B cell (primary cell): ENCODE measurements around the gene XRCC4. TPM values are rescaled to one million over a fixed set of nuclear protein-coding genes. Genes with fewer than 3 reads are reported as not detected.

Source experiments
- ATAC-seq: fragments of 200-7000 bp; cut with Tn5 transposase; one replicate; pipeline ENCODE4 v1.10.0; 2021; ENCODE audit warnings: low read depth, mild to moderate bottlenecking, moderate number of reproducible peaks, moderate library complexity
- CTCF ChIA-PET: fragments of 350-600 bp; sonication (Branson Sonifier 250); formaldehyde crosslinking; loops from one replicate; lab custom pipeline; 2021; ENCODE audit warnings: antibody characterized with exemption, inconsistent platforms; lab: Charles Lee
- POLR2A ChIA-PET: fragments of 350-600 bp; sonication (Branson Sonifier 250); formaldehyde crosslinking; loops from one replicate; lab custom pipeline; 2021; ENCODE audit warnings: antibody characterized with exemption; lab: Charles Lee
- DNase-seq: peaks from one replicate; pipeline ENCODE4 v3.0.0; 2013
- H2AFZ ChIP-seq: 2 replicates; pipeline ENCODE4 v1.6.1; 2012; ENCODE audit warnings: mild to moderate bottlenecking, low read depth, low read length; ENCODE audit not compliant: insufficient read depth, poor library complexity, severe bottlenecking
- H3K27ac ChIP-seq, 2 donors: 1 replicate in 1 of 2; 2 replicates in 1 of 2; pipeline ENCODE4 v1.5.1; 2012 to 2013; ENCODE audit warnings: low read length in 2 of 2, mild to moderate bottlenecking in 2 of 2, moderate library complexity in 1 of 2
- H3K27me3 ChIP-seq, 4 experiments: fragments of 200-600 bp in 1 of 4; sonication (generic) in 1 of 4; replicated peaks in 1 of 4; 1 replicate in 2 of 4; 2 replicates in 2 of 4; pipeline versions ENCODE4 v1.6.1 to v1.7.0; 2013 to 2016; ENCODE audit warnings: low read length in 3 of 4, mild to moderate bottlenecking in 2 of 4, mixed read lengths in 1 of 4, moderate library complexity in 1 of 4; ENCODE audit not compliant: insufficient read depth in 4 of 4, control insufficient read depth in 3 of 4; ENCODE audit errors: control extremely low read depth in 1 of 4
- H3K36me3 ChIP-seq, 2 experiments: replicated peaks in 1 of 2; 1 replicate in 1 of 2; 2 replicates in 1 of 2; pipeline versions ENCODE4 v1.6.1 to v1.7.1; 2013; ENCODE audit warnings: low read length in 1 of 2; ENCODE audit not compliant: insufficient read depth in 2 of 2, control insufficient read depth in 1 of 2; ENCODE audit errors: control extremely low read depth in 1 of 2, extremely low read depth in 1 of 2
- H3K4me1 ChIP-seq, 2 donors: fragments of 200-600 bp in 1 of 2; sonication (generic) in 1 of 2; 1 replicate in 1 of 2; 2 replicates in 1 of 2; pipeline versions ENCODE4 v1.5.1 to v1.6.1; 2013 to 2017; ENCODE audit warnings: low read length in 2 of 2; ENCODE audit not compliant: control insufficient read depth in 2 of 2, insufficient read depth in 2 of 2
- H3K4me2 ChIP-seq: replicated peaks from 2 replicates; pipeline ENCODE3; 2012; ENCODE audit warnings: mild to moderate bottlenecking, low read depth, low read length; ENCODE audit not compliant: poor library complexity, severe bottlenecking
- H3K4me3 ChIP-seq, 5 experiments: fragments of 200-600 bp in 1 of 5; sonication (generic) in 1 of 5; 1 replicate in 3 of 5; 2 replicates in 2 of 5; pipeline versions ENCODE4 v1.5.1 to v1.7.0; 2011 to 2016; ENCODE audit warnings: low read length in 4 of 5, mild to moderate bottlenecking in 4 of 5, low read depth in 2 of 5, control low read depth in 1 of 5, moderate library complexity in 1 of 5; ENCODE audit not compliant: insufficient read depth in 1 of 5; ENCODE audit errors: control extremely low read depth in 1 of 5, extremely low read depth in 1 of 5
- H3K79me2 ChIP-seq: fragments of 200-600 bp; sonication (generic); one replicate; pipeline ENCODE4 v1.6.0; 2016; ENCODE audit warnings: low read length; ENCODE audit not compliant: control insufficient read depth, insufficient read depth
- H3K9ac ChIP-seq: fragments of 200-600 bp; sonication (generic); 2 replicates; pipeline ENCODE4 v1.6.1; 2017; ENCODE audit warnings: mild to moderate bottlenecking, low read length, moderate library complexity
- H3K9me3 ChIP-seq, 3 donors: one replicate each; pipeline versions ENCODE4 v1.6.1 to v1.7.1; 2013; ENCODE audit warnings: low read length in 2 of 3; ENCODE audit not compliant: control insufficient read depth in 2 of 3, insufficient read depth in 1 of 3; ENCODE audit errors: control extremely low read depth in 1 of 3
- H4K20me1 ChIP-seq: 2 replicates; pipeline ENCODE4 v1.6.0; 2012; ENCODE audit warnings: mild to moderate bottlenecking, low read length; ENCODE audit not compliant: insufficient read depth, control insufficient read depth, poor library complexity, severe bottlenecking
- H3K27ac Mint-ChIP-seq: one replicate; pipeline ENCODE4 v1.8.0; 2021; ENCODE audit warnings: mixed read lengths
- H3K27me3 Mint-ChIP-seq: one replicate; pipeline ENCODE4 v1.8.0; 2021; ENCODE audit warnings: mixed read lengths
- H3K4me1 Mint-ChIP-seq: one replicate; pipeline ENCODE4 v1.8.0; 2021; ENCODE audit warnings: mixed read lengths
- H3K4me3 Mint-ChIP-seq: one replicate; pipeline ENCODE4 v1.8.0; 2021; ENCODE audit warnings: mixed read lengths
- H3K9me3 Mint-ChIP-seq: one replicate; pipeline ENCODE4 v1.8.0; 2022; ENCODE audit warnings: mixed read lengths; ENCODE audit not compliant: insufficient read depth
- CTCF ChIP-seq: fragments of 200-600 bp; IDR thresholded peaks from one replicate; pipeline ENCODE4 v1.8.0; 2022; ENCODE audit warnings: antibody characterized with exemption, mild to moderate bottlenecking
- EZH2 ChIP-seq: IDR thresholded peaks from 2 replicates; pipeline ENCODE4 v1.6.1; 2012; ENCODE audit warnings: borderline replicate concordance, low read depth, mild to moderate bottlenecking, moderate library complexity, low read length; ENCODE audit not compliant: insufficient read depth, poor library complexity, severe bottlenecking
- WGBS: methylation state at CpG from one replicate; pipeline ENCODE4 v1.1.5; 2013; ENCODE audit warnings: missing lambda C conversion rate; ENCODE audit not compliant: insufficient coverage; 5-methylcytosine and 5-hydroxymethylcytosine counted together
- intact Hi-C: fragments of 100-400 bp; cut with micrococcal nuclease; formaldehyde crosslinking; loops from one replicate; pipeline ENCODE4 v1.10.0; 2022
- polyA plus RNA-seq: library from polyadenylated mRNA; depleted of rRNA; stranded (reverse); fragments of >200 nt; gene quantifications from 2 replicates; pipeline ENCODE4 v1.2.3, GENCODE V29; 2012
- total RNA-seq, 2 donors: library from RNA; stranded (reverse); fragments of 120-200 nt in 1 of 2; gene quantifications; 1 replicate in 1 of 2; 2 replicates in 1 of 2; pipeline versions ENCODE4 v1.2.3 to v1.2.4, GENCODE V29; 2013 to 2022

XRCC4 gene
- total and polyA plus RNA-seq, 2 donors (not counting 1 experiment from before 2014, with no cell fraction given): 1.3 to 7.7 TPM

DNA sequence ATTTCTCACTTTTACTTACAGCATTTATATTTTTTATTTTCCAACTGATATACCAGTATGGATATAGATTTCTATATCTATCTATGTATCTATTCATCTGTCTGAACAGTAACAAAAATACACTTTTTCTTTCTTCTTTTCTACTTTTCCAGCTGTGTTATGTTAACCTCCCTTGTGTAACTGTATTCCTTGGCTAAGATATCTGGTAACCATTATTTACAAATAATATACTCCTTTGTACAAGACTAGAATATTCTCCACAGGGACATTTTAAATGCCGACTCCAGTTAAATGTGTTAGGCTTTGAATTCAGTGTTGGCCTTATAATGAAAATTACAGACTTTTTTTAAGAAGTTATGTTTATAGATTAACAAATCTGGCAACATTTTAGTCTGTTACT, 168.7 kb downstream of the XRCC4 start:
- Histone ChIP-seq H3K4me2 (no peak overlapping the region), H3K4me3 (no peak overlapping the region), H3K4me1 (no peaks in the 10 kb centered on the region), H4K20me1 (no peaks in the 10 kb centered on the region), H3K27me3 (no peaks in the 10 kb centered on the region), H3K27ac (no peak overlapping the region), H3K9ac (no peak overlapping the region), H2AFZ (no peak overlapping the region), H3K9me3 (no peaks in the 10 kb centered on the region), H3K79me2 (no peaks in the 10 kb centered on the region), H3K36me3 (no peaks in the 10 kb centered on the region)
- DNase-seq: no peak
- ChIA-PET CTCF (no interaction called here), POLR2A (no interaction called here)
- WGBS: no CpG with 5 or more reads among the region's 1 CpG
- Mint-ChIP-seq H3K4me1 (no peaks in the 10 kb centered on the region), H3K27ac (no peak overlapping the region), H3K9me3 (no peaks in the 10 kb centered on the region), H3K27me3 (no peaks in the 10 kb centered on the region), H3K4me3 (no peak overlapping the region)
- ATAC-seq: no peak
- intact Hi-C loops: no loop called here
- TF ChIP-seq CTCF (no peak), EZH2 (no peak)

DNA sequence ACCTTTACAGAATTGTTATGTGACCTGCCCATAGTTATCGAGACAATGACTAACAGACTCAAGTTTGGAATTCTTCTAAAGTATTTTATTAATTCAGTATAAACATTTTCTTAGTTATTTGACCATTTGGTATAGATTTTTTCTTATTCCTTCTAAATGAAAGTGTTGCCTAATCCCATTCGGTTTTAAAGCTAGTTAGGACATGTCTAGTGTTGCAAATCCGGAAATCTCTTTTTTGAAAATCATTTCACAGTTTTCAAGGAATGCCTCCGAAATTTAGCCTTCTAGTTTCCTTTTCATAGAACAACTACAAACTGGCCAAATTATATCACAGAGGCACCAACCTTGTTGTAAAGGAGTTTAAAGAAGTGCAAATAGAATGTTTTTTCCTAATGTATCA, 171.8 kb downstream of the XRCC4 start:
- Histone ChIP-seq H3K27ac (no peak overlapping the region), H3K27me3 (no peaks in the 10 kb centered on the region), H3K79me2 (no peaks in the 10 kb centered on the region), H2AFZ (no peak overlapping the region), H3K4me2 (no peak overlapping the region), H3K9me3 (no peaks in the 10 kb centered on the region), H3K9ac (no peak overlapping the region), H4K20me1 (no peaks in the 10 kb centered on the region), H3K4me3 (no peak overlapping the region), H3K36me3 (no peaks in the 10 kb centered on the region), H3K4me1 (no peaks in the 10 kb centered on the region)
- no peaks in the 10 kb centered on the region for H3K9me3 Mint-ChIP-seq
- POLR2A ChIA-PET: no interaction called here
- no CpG with 5 or more reads among the region's 4 CpGs for WGBS
- CTCF ChIA-PET: no interaction called here
- H3K27me3 Mint-ChIP-seq: no peaks in the 10 kb centered on the region
- H3K4me1 Mint-ChIP-seq: no peaks in the 10 kb centered on the region
- no peak overlapping the region for H3K27ac Mint-ChIP-seq
- H3K4me3 Mint-ChIP-seq: no peak overlapping the region
- no peak for TF ChIP-seq EZH2
- TF ChIP-seq CTCF: no peak
- intact Hi-C loops: no loop called here
- ATAC-seq (no peak), DNase-seq (no peak)
